ENCODE data around the gene ARVCF.

The ARVCF gene

GRCh38 chr22:19974935-19975706 is 41.5 kb downstream of the ARVCF start:
- DNase-seq (ENCODE audit: low spot score): no peak
- no peak for TF ChIP-seq CTCF (IDR thresholded peaks at IDR 0.05)
- Histone ChIP-seq H3K4me3 (no peak overlapping the region), H3K27ac (peak overlapping the region in 1 of 2 donors; percentile 56)

- TF ChIP-seq CTCF (IDR thresholded peaks at IDR 0.05): no peak
- DNase-seq (ENCODE audit: low spot score): no peak
- peak overlapping the region in 1 of 2 donors; percentile 56 for H3K27ac ChIP-seq
These were observed 42.3 kb downstream of the ARVCF start for GRCh38 chr22:19974268-19974861.

GRCh38 chr22:19973551-19974267 is 42.9 kb downstream of the ARVCF start:
- no peak overlapping the region for H3K4me3 ChIP-seq
- no peak for DNase-seq (ENCODE audit: low spot score)
- no peak for TF ChIP-seq CTCF (IDR thresholded peaks at IDR 0.05)
- peak overlapping the region in 1 of 2 donors; percentile 56 for H3K27ac ChIP-seq

More at GRCh38 chr22:19974268-19974861, 42.3 kb downstream of the ARVCF start:
- no peak overlapping the region for H3K4me3 ChIP-seq

- Histone ChIP-seq H3K4me3 (no peak overlapping the region), H3K27ac (peak overlapping the region in 1 of 2 donors; percentile 64)
- no peak for DNase-seq (ENCODE audit: low spot score)
- no peak for TF ChIP-seq CTCF (IDR thresholded peaks at IDR 0.05)
These were observed 43.7 kb downstream of the ARVCF start for GRCh38 chr22:19972652-19973550.

GRCh38 chr22:19972251-19972650 is 44.4 kb downstream of the ARVCF start:
- Histone ChIP-seq H3K27ac (peak overlapping the region in 1 of 2 donors; percentile 64), H3K4me3 (no peak overlapping the region)
- DNase-seq (ENCODE audit: low spot score): no peak
- TF ChIP-seq CTCF (IDR thresholded peaks at IDR 0.05): no peak

- Histone ChIP-seq H3K4me3 (no peak overlapping the region), H3K27ac (peak overlapping the region in 1 of 2 donors; percentile 64)
- no peak for TF ChIP-seq CTCF (IDR thresholded peaks at IDR 0.05)
- DNase-seq (ENCODE audit: low spot score): no peak
These were observed 45.1 kb downstream of the ARVCF start for GRCh38 chr22:19971276-19972124.

All from coronary artery (tissue), 2 donors.